NCI-H446 (cell line): Measurements from ENCODE around the gene SERPINE2.
"Not testable (repeated sequence)": the region's sequence is repeated elsewhere in the genome, so short reads cannot be mapped to it uniquely, and the experiment has no call there.

ENCODE experiments used
- DNase-seq, 2 experiments: peaks; one replicate each; lab custom pipeline; 2025; lab: John Stamatoyannopoulos, UW

The SERPINE2 gene

GRCh38 chr2:224011837-224012236 lies 27.2 kb downstream of the SERPINE2 start:
- no peak for DNase-seq

- DNase-seq: no peak
These were observed 29.3 kb downstream of the SERPINE2 start for GRCh38 chr2:224009605-224010315.

GRCh38 chr2:224008702-224009261 lies 30.3 kb downstream of the SERPINE2 start:
- no peak for DNase-seq

- no peak for DNase-seq
These were observed 34.9 kb downstream of the SERPINE2 start for GRCh38 chr2:224004105-224004695.

- not testable (repeated sequence) for DNase-seq
These were observed 38.4 kb downstream of the SERPINE2 start for GRCh38 chr2:224000662-224001061.

- DNase-seq: no peak
These were observed 39.2 kb downstream of the SERPINE2 start for GRCh38 chr2:223999862-224000261.

GRCh38 chr2:223998948-223999347 lies 40.1 kb downstream of the SERPINE2 start:
- no peak for DNase-seq

GRCh38 chr2:223997938-223998337 lies 41.1 kb downstream of the SERPINE2 start:
- DNase-seq: no peak

- DNase-seq: no peak
These were observed 42.7 kb downstream of the SERPINE2 start for GRCh38 chr2:223996391-223996790.

- no peak for DNase-seq
These were observed 43.5 kb downstream of the SERPINE2 start for GRCh38 chr2:223995569-223995968.

GRCh38 chr2:223994562-223995162 lies 44.4 kb downstream of the SERPINE2 start:
- DNase-seq: no peak

GRCh38 chr2:223993634-223994232 lies 45.4 kb downstream of the SERPINE2 start:
- DNase-seq: peak; percentile 43 to 79

- no peak for DNase-seq
These were observed 47.5 kb downstream of the SERPINE2 start for GRCh38 chr2:223991611-223992010.

GRCh38 chr2:223989856-223990232 lies 49.2 kb downstream of the SERPINE2 start:
- no peak for DNase-seq

GRCh38 chr2:223989206-223989855 lies 49.8 kb downstream of the SERPINE2 start:
- DNase-seq: no peak

- DNase-seq: no peak
These were observed 57.8 kb downstream of the SERPINE2 start for GRCh38 chr2:223981241-223981640.

- no peak for DNase-seq
These were observed 58.3 kb downstream of the SERPINE2 start for GRCh38 chr2:223980803-223981202.

GRCh38 chr2:223980397-223980735 lies 58.7 kb downstream of the SERPINE2 start:
- no peak for DNase-seq

- no peak for DNase-seq
These were observed 59.2 kb downstream of the SERPINE2 start for GRCh38 chr2:223979730-223980396.

GRCh38 chr2:223978451-223978850 lies 60.6 kb downstream of the SERPINE2 start:
- no peak for DNase-seq

- no peak for DNase-seq
These were observed 62.4 kb downstream of the SERPINE2 start for GRCh38 chr2:223976635-223977226.
